ENCODE measurements around the gene ACKR2. TPM values are rescaled to one million over a fixed set of nuclear protein-coding genes. Genes with fewer than 3 reads are reported as not detected.

The ACKR2 gene, protein sequence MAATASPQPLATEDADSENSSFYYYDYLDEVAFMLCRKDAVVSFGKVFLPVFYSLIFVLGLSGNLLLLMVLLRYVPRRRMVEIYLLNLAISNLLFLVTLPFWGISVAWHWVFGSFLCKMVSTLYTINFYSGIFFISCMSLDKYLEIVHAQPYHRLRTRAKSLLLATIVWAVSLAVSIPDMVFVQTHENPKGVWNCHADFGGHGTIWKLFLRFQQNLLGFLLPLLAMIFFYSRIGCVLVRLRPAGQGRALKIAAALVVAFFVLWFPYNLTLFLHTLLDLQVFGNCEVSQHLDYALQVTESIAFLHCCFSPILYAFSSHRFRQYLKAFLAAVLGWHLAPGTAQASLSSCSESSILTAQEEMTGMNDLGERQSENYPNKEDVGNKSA
- under 1 TPM in 3 of 6 experiments, not detected in 3; 0.09 to 0.10 (median 0.10) TPM for total RNA-seq (2021; fragmentation: NEBNext Ultra II Directional; extraction: Animal tissue kit (Norgen Biotek cat#: 25700))
- long read RNA-seq = 0 reads

DNA sequence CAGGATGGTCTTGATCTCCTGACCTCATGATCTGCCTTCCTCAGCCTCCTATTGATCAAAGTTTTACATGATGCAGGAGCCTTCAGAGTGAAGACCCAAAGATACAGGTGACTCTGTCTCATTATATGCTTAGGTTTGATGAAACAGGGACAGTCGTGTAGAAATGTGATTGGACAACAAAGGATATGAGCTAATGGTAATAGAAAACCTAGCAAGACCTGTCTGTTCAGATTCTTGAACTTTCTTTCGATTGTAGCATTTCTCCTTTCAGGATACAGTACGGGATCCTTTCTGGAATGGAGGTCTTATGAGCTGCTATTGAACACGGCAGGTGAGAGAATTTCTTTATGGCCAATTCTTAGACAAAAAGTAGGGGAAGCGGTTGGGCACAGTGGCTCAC lies at the start of gene ACKR2:
Gene ACKR2, plus strand, starts transcription at position 244 of the 400 bp plus-strand sequence. CDS start 55,058 bp downstream, outside the sequence.
- H3K27ac Mint-ChIP-seq = no peak within 1 kb of the TSS

GRCh38 chr3:42762046-42762724 lies 47.1 kb upstream of the ACKR2 start:
- Mint-ChIP-seq H3K27me3 (ENCODE audit: insufficient read depth) (peaks cover 18% of the 10 kb centered on the region), H3K36me3 (ENCODE audit: low read depth) (no peaks in the 10 kb centered on the region), H3K9me3 (no peaks in the 10 kb centered on the region), H3K4me3 (no peak overlapping the region), H3K27ac (0 out of 2 replicates have a peak overlapping the region, but pooled peaks have one; percentile 3), H3K4me1 (ENCODE audit: low read depth) (peaks cover 29% of the 10 kb centered on the region)
- no peak for DNase-seq
- no peak for TF ChIP-seq CTCF (IDR thresholded peaks at IDR 0.05)

More for the DNA sequence above, at the start of gene ACKR2:
- peaks cover 19% of the 10 kb centered on the region for H3K27me3 Mint-ChIP-seq (ENCODE audit: insufficient read depth)
- peaks cover 29% of the 10 kb centered on the region for H3K4me1 Mint-ChIP-seq (ENCODE audit: low read depth)
- no peak within 1 kb of the TSS for H3K4me3 Mint-ChIP-seq
- TF ChIP-seq CTCF (IDR thresholded peaks at IDR 0.05) = no peak
- DNase-seq = no peak
- H3K9me3 Mint-ChIP-seq = no peaks in the 10 kb centered on the region
- no peaks in the 10 kb centered on the region for H3K36me3 Mint-ChIP-seq (ENCODE audit: low read depth)

DNA sequence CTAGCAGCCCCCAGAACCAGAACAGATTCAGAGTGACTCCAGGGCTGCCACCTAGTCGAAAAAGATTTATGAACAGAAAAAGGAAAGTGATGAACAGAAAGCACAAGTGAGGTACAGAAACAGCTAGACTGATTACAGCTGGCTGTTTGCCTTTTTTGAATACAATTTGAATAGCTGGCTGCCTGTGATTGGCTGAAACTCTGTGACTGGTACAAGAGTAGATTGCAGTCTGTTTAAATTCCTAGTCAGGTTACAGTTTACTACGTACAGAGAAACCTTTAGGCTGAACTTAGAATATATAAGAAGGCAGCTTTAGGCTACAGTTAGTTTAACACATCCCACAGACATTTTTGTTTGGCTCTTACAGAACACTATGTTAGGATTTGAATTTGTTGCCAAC lies 46.2 kb upstream of the ACKR2 start:
- Mint-ChIP-seq H3K4me1 (ENCODE audit: low read depth) (peaks cover 29% of the 10 kb centered on the region), H3K36me3 (ENCODE audit: low read depth) (no peaks in the 10 kb centered on the region), H3K4me3 (no peak overlapping the region), H3K27ac (0 out of 2 replicates have a peak overlapping the region, but pooled peaks have one; percentile 3), H3K9me3 (no peaks in the 10 kb centered on the region), H3K27me3 (ENCODE audit: insufficient read depth) (peaks cover 16% of the 10 kb centered on the region)
- DNase-seq = peak; percentile 32
- no peak for TF ChIP-seq CTCF (IDR thresholded peaks at IDR 0.05)

DNA sequence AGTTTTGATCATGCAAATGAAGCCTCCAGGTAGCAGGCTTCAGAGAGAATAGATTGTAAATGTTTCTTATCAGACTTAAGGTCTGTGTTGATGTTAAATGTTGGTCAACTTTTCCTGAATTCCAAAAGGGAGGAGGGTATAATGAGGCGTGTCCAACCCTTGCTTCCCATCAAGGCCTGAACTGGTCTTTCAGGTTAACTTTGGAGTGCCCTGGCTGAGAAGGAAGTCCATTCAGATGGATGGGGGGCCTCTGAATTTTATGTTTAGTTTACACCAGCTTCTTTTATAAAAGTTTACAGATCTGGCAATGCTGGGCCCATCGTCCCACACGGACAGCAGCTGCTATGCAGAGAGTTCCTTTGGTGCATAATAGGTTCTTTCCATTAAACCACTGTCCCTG lies 45.1 kb upstream of the ACKR2 start:
- H3K27me3 Mint-ChIP-seq (ENCODE audit: insufficient read depth) = peaks cover 15% of the 10 kb centered on the region
- H3K9me3 Mint-ChIP-seq = no peaks in the 10 kb centered on the region
- H3K27ac Mint-ChIP-seq = no peak overlapping the region
- DNase-seq = no peak
- no peak for TF ChIP-seq CTCF (IDR thresholded peaks at IDR 0.05)
- no peak overlapping the region for H3K4me3 Mint-ChIP-seq
- H3K36me3 Mint-ChIP-seq (ENCODE audit: low read depth) = no peaks in the 10 kb centered on the region
- peaks cover 29% of the 10 kb centered on the region for H3K4me1 Mint-ChIP-seq (ENCODE audit: low read depth)

- Mint-ChIP-seq H3K4me3 (no peak overlapping the region), H3K27ac (no peak overlapping the region), H3K4me1 (ENCODE audit: low read depth) (peaks cover 29% of the 10 kb centered on the region), H3K36me3 (ENCODE audit: low read depth) (no peaks in the 10 kb centered on the region), H3K9me3 (no peaks in the 10 kb centered on the region), H3K27me3 (ENCODE audit: insufficient read depth) (peaks cover 15% of the 10 kb centered on the region)
- TF ChIP-seq CTCF (IDR thresholded peaks at IDR 0.05) = no peak
- no peak for DNase-seq
Measured at GRCh38 chr3:42764561-42765295, 44.5 kb upstream of the ACKR2 start.
